Duodenal mucosa (tissue), 2 donors: ENCODE data around the gene ZNF35.

Experiments
- H3K27ac ChIP-seq: one replicate; pipeline ENCODE4 v1.7.0; 2013; ENCODE audit warnings: low read depth, low read length
- H3K27me3 ChIP-seq, 2 donors: one replicate each; pipeline ENCODE4 v1.7.0; 2013; ENCODE audit warnings: low read length in 2 of 2, control low read depth in 1 of 2; ENCODE audit not compliant: insufficient read depth in 2 of 2, control insufficient read depth in 1 of 2
- H3K36me3 ChIP-seq, 2 donors: one replicate each; pipeline ENCODE4 v1.7.0; 2013; ENCODE audit warnings: low read length in 2 of 2, control low read depth in 1 of 2; ENCODE audit not compliant: insufficient read depth in 2 of 2, control insufficient read depth in 1 of 2
- H3K4me1 ChIP-seq, 2 donors: one replicate each; pipeline ENCODE4 v1.7.0; 2013; ENCODE audit warnings: low read length in 2 of 2, control low read depth in 1 of 2; ENCODE audit not compliant: insufficient read depth in 2 of 2, control insufficient read depth in 1 of 2
- H3K4me3 ChIP-seq, 2 donors: one replicate each; pipeline ENCODE4 v1.7.0; 2013; ENCODE audit warnings: low read length in 2 of 2, low read depth in 1 of 2
- H3K9ac ChIP-seq, 2 donors: one replicate each; pipeline ENCODE4 v1.7.0; 2013; ENCODE audit warnings: low read length in 2 of 2, low read depth in 1 of 2
- H3K9me3 ChIP-seq, 2 donors: one replicate each; pipeline ENCODE4 v1.7.0; 2013; ENCODE audit warnings: low read length in 2 of 2, control low read depth in 1 of 2; ENCODE audit not compliant: control insufficient read depth in 1 of 2

The ZNF35 gene

GRCh38 chr3:44680921-44681455 lies 32.5 kb downstream of the ZNF35 start:
- no peaks in the 10 kb centered on the region for H3K4me1 ChIP-seq
- no peak overlapping the region for H3K9ac ChIP-seq
- H3K36me3 ChIP-seq = peaks cover 0 to 2% of the 10 kb centered on the region in 2 donors
- H3K4me3 ChIP-seq = no peak overlapping the region
- H3K9me3 ChIP-seq = peaks cover 6 to 24% of the 10 kb centered on the region in 2 donors
- no peak overlapping the region for H3K27ac ChIP-seq
- no peaks in the 10 kb centered on the region for H3K27me3 ChIP-seq

- Histone ChIP-seq H3K4me3 (no peak overlapping the region), H3K9me3 (peaks cover 6 to 24% of the 10 kb centered on the region in 2 donors), H3K27ac (no peak overlapping the region), H3K9ac (no peak overlapping the region), H3K27me3 (no peaks in the 10 kb centered on the region), H3K4me1 (no peaks in the 10 kb centered on the region), H3K36me3 (peaks cover 0 to 2% of the 10 kb centered on the region in 2 donors)
These were observed 33.8 kb downstream of the ZNF35 start for GRCh38 chr3:44682182-44682896.

DNA sequence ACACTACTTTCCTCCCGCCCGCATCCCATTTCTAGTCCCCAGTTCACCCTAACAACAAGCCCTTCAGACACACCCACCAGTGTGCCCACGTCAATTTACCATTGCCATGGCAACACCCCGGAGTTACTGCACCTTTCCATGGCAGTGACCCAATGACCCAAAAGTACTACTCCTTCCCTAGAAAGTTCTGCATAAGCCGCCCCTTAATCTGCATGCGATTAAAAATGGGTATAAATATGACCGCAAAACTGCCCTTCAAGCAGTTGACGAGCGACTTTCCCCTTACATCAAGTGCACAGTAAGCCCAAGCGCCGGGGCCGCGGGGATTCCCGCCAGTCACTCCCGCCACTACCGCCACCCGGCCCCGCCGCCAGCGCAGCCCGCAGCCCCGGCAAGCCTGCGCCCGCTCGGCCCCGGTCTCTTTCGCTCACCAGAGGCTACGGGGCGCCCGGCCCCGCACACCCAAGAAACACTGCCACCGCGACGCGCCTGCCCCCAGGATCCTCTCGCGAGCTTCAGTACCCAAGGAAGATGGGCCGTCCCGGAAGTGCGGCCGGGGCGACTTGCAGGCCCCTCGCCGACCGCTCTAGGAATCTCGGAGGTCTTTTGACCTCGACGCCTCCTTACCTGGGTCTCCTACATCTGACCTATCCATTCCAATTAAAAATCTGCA lies 36.7 kb downstream of the ZNF35 start:
- peaks cover 6 to 24% of the 10 kb centered on the region in 2 donors for H3K9me3 ChIP-seq
- H3K4me1 ChIP-seq = no peaks in the 10 kb centered on the region
- H3K27me3 ChIP-seq = no peaks in the 10 kb centered on the region
- peak overlapping the region in 1 of 2 donors; percentile 49 for H3K9ac ChIP-seq
- peak overlapping the region; percentile 73 to 77 for H3K4me3 ChIP-seq
- H3K27ac ChIP-seq = no peak overlapping the region
- H3K36me3 ChIP-seq = peaks cover 0 to 2% of the 10 kb centered on the region in 2 donors

DNA sequence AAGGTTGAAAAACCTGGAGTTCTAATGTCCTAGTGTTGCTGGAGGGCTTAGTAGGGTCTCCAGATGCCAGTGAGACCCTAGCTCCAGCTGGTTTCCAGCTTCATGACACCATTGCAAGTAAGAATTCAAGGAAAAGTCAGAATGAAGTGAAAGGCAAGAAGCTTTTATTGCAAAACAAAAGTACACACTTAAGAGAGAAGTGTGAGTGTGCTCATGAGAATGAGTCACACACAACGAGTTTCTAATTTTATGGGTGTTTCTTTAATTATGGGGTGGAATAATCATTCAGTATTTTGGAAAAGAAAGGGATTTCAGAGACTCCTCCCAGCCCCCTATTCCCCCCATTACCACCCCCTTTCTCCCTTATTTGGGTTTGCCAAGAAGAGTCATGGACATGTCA lies 39.4 kb downstream of the ZNF35 start:
- no peak overlapping the region for H3K27ac ChIP-seq
- H3K27me3 ChIP-seq = no peaks in the 10 kb centered on the region
- H3K9ac ChIP-seq = no peak overlapping the region
- peaks cover 0 to 2% of the 10 kb centered on the region in 2 donors for H3K36me3 ChIP-seq
- H3K4me3 ChIP-seq = no peak overlapping the region
- H3K4me1 ChIP-seq = no peaks in the 10 kb centered on the region
- H3K9me3 ChIP-seq = peaks cover 2 to 3% of the 10 kb centered on the region in 2 donors
